ENCODE results near the gene DLG2.

DNA sequence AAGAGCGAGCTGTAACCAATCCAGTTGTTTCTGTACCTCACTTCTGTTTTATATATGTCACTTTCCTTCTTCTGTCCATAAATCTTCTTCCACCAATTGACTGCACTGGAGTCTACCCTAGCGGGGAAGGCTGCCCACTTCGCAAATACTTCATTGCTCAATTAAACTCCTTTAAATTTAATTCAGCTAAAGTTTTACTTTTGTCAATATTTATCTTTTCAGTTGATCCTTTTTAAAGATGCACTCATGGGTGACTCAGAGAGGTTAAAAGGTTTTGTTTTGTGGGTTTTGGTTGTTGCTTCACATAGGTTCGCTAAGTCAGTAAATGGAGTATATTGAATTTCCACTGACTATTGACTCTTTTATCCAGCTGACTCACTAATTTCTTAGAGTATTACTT is 597.2 kb downstream of the DLG2 start:
- TF ChIP-seq, protein P1, sequence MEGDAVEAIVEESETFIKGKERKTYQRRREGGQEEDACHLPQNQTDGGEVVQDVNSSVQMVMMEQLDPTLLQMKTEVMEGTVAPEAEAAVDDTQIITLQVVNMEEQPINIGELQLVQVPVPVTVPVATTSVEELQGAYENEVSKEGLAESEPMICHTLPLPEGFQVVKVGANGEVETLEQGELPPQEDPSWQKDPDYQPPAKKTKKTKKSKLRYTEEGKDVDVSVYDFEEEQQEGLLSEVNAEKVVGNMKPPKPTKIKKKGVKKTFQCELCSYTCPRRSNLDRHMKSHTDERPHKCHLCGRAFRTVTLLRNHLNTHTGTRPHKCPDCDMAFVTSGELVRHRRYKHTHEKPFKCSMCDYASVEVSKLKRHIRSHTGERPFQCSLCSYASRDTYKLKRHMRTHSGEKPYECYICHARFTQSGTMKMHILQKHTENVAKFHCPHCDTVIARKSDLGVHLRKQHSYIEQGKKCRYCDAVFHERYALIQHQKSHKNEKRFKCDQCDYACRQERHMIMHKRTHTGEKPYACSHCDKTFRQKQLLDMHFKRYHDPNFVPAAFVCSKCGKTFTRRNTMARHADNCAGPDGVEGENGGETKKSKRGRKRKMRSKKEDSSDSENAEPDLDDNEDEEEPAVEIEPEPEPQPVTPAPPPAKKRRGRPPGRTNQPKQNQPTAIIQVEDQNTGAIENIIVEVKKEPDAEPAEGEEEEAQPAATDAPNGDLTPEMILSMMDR (IDR thresholded peaks at IDR 0.05; ENCODE audit: low read depth, low read length, poor library complexity, severe bottlenecking), result no peak
- no peak for TF ChIP-seq EZH2phosphoT487 (IDR thresholded peaks at IDR 0.05; ENCODE audit: borderline replicate concordance, low read length)

Measured in DOHH2 (cell line).